22Rv1 (cell line): ENCODE results near the gene P3H1.

ENCODE experiments used
- H3K27ac ChIP-seq: fragments of 450-650 bp; 2 replicates; pipeline ENCODE4 v1.5.1; 2017
- CTCF ChIP-seq: fragments of 450-650 bp; IDR thresholded peaks from 2 replicates; pipeline ENCODE4 v1.5.1; 2017; ENCODE audit warnings: mild to moderate bottlenecking
- ZFX ChIP-seq: fragments of 450-650 bp; IDR thresholded peaks from 2 replicates; pipeline ENCODE4 v1.6.1; 2017; ENCODE audit warnings: antibody characterized with exemption, borderline replicate concordance

P3H1 gene

GRCh38 chr1:42748461-42749410 lies 18.1 kb downstream of the P3H1 start:
- H3K27ac ChIP-seq: no peak overlapping the region
- TF ChIP-seq CTCF (no peak), ZFX (no peak)

- TF ChIP-seq ZFX: no peak
- no peak for TF ChIP-seq CTCF
These were observed 18.8 kb downstream of the P3H1 start for GRCh38 chr1:42748021-42748420.

GRCh38 chr1:42747125-42747524 lies 19.7 kb downstream of the P3H1 start:
- TF ChIP-seq CTCF (peak; percentile 76), ZFX (no peak)
- H3K27ac ChIP-seq: no peak overlapping the region

More at GRCh38 chr1:42748021-42748420, 18.8 kb downstream of the P3H1 start:
- H3K27ac ChIP-seq: no peak overlapping the region

- no peak overlapping the region for H3K27ac ChIP-seq
- TF ChIP-seq ZFX: no peak
- TF ChIP-seq CTCF: no peak
These were observed 20.3 kb downstream of the P3H1 start for GRCh38 chr1:42746436-42747105.

- no peak overlapping the region for H3K27ac ChIP-seq
- TF ChIP-seq ZFX (no peak), CTCF (no peak)
These were observed 21.0 kb downstream of the P3H1 start for GRCh38 chr1:42745851-42746250.

GRCh38 chr1:42744148-42744413 lies 22.7 kb downstream of the P3H1 start:
- TF ChIP-seq CTCF (no peak), ZFX (no peak)
- H3K27ac ChIP-seq: no peak overlapping the region
